Erythroblast (primary cell): ENCODE data around the gene URB2.

Experiments
- GATA1 ChIP-seq: IDR thresholded peaks from 2 replicates; pipeline ENCODE4 v1.6.1; 2011; ENCODE audit warnings: low read depth, mild to moderate bottlenecking, control low read depth, low read length, moderate library complexity
- POLR2A ChIP-seq: IDR thresholded peaks from 2 replicates; pipeline ENCODE4 v1.6.1; 2011; ENCODE audit warnings: mild to moderate bottlenecking, low read length

DNA sequence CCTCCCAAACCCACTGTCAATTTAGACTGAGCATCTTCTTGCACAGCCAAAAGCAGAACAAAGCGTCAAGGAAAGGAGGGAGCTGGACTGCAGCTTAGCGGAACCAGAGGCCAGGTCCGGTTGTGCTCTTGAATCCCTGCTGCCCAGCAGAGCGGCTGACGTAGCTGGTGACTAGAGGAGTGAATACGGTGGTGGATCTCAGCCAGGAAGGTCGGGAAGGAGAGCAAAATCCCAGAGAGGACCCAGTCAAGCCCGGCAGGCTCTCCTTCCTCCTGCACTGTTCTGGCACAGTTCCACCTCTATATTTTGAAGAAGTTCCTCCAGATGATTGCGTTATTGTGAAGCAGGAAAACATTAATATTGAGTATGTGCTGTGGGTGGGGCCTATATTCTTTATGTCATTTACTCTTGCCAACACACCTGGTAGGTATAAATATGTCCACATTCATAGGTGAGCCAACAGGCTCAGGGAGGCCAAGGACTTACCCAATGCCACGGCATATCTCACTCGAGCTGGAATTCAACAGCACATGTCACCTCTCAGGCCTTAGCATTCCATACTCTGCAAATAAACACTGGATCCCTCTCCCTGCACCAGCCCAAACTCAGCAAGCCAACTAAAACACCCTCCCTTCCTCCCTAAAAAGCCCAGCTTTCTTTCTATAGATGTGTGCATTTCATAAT is 43.9 kb upstream of the URB2 start:
- TF ChIP-seq POLR2A (no peak), GATA1 (no peak)
